Measurements from ENCODE around the gene MESD.

MESD gene

DNA sequence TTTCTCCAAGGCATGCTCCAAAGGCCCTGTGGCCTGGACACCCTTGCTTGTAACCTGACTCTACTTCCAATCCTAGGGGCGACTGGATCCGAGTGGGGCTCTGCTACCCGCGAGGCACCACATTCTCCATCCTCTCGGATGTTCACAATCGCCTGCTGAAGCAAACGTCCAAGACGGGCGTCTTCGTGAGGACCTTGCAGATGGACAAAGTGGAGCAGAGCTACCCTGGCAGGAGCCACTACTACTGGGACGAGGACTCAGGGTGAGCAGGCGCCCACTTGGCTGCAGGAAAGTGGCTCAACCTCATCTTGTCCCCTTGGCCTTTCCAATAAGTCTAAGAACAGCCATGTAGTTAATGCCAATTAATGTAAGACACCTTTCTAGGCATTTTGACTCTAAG, 51.9 kb downstream of the MESD start:
- no peak overlapping the region for H3K4me3 ChIP-seq (ENCODE audit: low read length)
- TF ChIP-seq, protein P1, sequence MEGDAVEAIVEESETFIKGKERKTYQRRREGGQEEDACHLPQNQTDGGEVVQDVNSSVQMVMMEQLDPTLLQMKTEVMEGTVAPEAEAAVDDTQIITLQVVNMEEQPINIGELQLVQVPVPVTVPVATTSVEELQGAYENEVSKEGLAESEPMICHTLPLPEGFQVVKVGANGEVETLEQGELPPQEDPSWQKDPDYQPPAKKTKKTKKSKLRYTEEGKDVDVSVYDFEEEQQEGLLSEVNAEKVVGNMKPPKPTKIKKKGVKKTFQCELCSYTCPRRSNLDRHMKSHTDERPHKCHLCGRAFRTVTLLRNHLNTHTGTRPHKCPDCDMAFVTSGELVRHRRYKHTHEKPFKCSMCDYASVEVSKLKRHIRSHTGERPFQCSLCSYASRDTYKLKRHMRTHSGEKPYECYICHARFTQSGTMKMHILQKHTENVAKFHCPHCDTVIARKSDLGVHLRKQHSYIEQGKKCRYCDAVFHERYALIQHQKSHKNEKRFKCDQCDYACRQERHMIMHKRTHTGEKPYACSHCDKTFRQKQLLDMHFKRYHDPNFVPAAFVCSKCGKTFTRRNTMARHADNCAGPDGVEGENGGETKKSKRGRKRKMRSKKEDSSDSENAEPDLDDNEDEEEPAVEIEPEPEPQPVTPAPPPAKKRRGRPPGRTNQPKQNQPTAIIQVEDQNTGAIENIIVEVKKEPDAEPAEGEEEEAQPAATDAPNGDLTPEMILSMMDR (conservative IDR thresholded peaks at IDR 0.05; ENCODE audit: low read depth, low read length): no peak
- DNase-seq (ENCODE audit: low read depth): no peak

DNA sequence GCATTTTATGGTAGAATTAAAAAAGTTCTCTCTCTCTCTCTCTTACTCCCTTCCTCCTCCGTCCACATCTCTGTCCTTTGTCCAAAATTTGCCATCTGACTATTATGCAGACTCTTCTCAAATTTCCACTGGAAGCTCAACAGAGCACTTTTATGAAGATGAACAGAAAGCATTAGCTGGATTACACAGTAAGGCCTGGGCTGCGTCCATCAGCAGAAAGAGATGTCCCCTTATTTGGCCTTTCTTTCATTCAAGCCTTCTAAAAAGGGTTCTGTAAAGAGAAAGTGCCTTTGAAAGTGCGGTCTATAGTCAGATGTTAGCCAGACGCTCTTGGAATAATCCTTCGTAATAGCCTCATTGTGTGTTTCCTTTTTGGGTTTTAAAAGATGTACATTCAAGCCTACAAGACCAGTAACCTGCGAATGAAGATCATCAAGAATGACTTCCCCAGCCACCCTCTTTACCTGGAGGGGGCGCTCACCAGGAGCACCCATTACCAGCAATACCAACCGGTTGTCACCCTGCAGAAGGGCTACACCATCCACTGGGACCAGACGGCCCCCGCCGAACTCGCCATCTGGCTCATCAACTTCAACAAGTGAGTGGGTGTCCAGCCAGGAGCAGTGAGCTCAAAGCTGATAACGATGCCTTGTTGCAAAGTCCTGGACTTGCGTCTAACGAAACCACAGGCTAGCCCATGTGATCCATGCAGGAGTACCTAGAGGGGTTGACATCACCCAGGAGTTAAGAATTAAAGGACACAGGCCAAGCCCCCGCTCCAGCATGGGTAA, 53.1 kb downstream of the MESD start:
- TF ChIP-seq, protein P1 (conservative IDR thresholded peaks at IDR 0.05; ENCODE audit: low read depth, low read length): no peak
- H3K4me3 ChIP-seq (ENCODE audit: low read length): no peak overlapping the region
- DNase-seq (ENCODE audit: low read depth): no peak

DNA sequence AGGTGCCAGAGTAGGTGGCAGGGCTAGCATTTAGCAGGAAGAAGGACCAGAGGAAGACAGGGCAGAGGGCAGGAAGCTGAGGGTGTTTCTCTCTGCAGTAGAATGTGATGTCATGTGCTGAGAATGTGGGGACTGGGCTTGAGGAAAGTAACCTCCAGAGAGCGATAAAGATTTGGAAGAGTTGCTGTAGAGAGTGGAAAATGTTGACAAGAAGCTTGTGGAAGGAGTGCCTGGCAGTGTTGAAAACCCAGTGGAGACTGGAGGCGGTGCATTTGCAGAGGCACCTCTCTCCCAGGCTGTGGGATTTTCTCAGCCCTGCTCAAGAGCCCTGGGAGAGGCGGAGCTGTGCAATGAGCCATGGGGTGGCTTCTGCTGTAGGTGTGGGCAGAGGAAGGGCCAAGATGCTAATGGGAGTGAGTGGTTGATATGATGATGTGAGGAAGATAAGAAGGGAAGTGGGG, 54.8 kb downstream of the MESD start:
- H3K4me3 ChIP-seq (ENCODE audit: low read length): no peak overlapping the region
- no peak for DNase-seq (ENCODE audit: low read depth)
- TF ChIP-seq, protein P1 (conservative IDR thresholded peaks at IDR 0.05; ENCODE audit: low read depth, low read length): no peak

DNA sequence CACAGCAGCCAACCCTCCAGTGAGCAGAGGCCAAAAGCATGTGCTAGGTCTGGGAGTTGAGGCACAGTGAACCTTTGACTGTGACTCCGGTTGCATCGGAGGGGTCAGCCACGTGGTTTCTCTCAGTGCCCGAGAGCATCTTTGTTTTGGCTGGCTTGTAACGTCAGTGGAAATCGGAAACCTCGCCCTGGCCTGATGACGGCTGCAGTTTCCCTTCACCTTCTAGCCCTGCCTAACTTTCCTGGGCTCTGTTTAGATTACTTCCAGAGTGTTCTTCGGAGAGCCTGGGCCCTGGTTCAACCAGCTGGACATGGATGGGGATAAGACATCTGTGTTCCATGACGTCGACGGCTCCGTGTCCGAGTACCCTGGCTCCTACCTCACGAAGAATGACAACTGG, 56.6 kb downstream of the MESD start:
- no peak for DNase-seq (ENCODE audit: low read depth)
- TF ChIP-seq, protein P1 (conservative IDR thresholded peaks at IDR 0.05; ENCODE audit: low read depth, low read length): no peak

DNA sequence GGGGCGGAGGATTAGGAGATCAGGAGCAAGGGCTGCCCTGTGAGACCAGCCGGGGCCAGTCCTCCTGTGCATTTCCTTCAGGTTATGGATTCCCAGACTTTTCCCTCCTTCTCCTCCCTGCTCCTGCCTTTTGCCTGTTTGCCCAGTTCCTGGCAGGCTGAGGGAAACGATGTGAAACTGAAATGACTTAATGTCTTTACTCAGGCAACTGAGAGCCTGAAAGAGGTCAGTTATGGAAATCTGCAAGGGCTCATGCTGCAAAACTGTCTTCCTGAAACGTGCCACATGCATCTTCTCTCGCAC, 57.2 kb downstream of the MESD start:
- DNase-seq (ENCODE audit: low read depth): no peak
- TF ChIP-seq, protein P1 (conservative IDR thresholded peaks at IDR 0.05; ENCODE audit: low read depth, low read length): no peak
- H3K4me3 ChIP-seq (ENCODE audit: low read length): no peak overlapping the region

More for the DNA sequence above, 56.6 kb downstream of the MESD start:
- no peak overlapping the region for H3K4me3 ChIP-seq (ENCODE audit: low read length)

DNA sequence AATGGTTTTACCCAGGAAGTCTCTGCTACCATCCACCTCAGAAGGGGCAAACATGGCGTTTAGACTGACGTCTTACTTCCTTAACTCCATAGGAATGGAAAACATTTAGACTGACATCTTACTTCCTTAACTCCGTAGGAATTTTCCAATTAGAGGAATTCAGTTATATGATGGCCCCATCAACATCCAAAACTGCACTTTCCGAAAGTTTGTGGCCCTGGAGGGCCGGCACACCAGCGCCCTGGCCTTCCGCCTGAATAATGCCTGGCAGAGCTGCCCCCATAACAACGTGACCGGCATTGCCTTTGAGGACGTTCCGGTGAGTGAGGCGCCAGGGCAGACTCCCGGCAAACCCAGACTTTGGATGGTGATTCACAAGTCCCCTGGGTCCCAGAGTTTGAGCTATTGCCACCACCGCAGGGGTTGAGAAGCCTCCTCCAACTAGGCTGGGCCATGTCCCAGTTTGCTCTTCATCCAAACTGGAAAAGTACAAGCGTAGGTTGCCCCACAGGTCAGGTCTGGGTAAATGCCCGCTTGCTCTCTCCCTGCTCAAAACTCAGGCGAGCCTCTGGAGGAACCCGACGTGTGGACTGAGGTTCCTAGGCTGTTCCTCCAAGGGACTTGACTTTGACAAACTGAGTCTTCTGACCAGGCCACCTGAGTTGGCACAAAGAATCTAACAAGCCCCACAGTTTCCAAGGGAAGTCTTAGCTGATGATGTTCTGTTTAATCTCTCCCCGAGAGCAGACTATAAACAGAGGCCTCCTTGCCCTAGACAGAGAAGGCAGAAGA, 57.7 kb downstream of the MESD start:
- TF ChIP-seq, protein P1 (conservative IDR thresholded peaks at IDR 0.05; ENCODE audit: low read depth, low read length): no peak
- no peak for DNase-seq (ENCODE audit: low read depth)
- no peak overlapping the region for H3K4me3 ChIP-seq (ENCODE audit: low read length)

All from retinal pigment epithelial cell (primary cell).